ENCODE data around the gene UROC1.

UROC1 gene

GRCh38 chr3:126460381-126460780 lies 57.2 kb downstream of the UROC1 start:
- DNase-seq (ENCODE audit: low spot score): no peak

GRCh38 chr3:126459763-126460127 lies 57.8 kb downstream of the UROC1 start:
- DNase-seq (ENCODE audit: low spot score): no peak

- no peak for DNase-seq (ENCODE audit: low spot score)
Measured at GRCh38 chr3:126459111-126459762, 58.3 kb downstream of the UROC1 start.

- DNase-seq (ENCODE audit: low spot score): no peak
Measured at GRCh38 chr3:126456766-126457388, 60.7 kb downstream of the UROC1 start.

GRCh38 chr3:126456211-126456610 lies 61.4 kb downstream of the UROC1 start:
- no peak for DNase-seq (ENCODE audit: low spot score)

GRCh38 chr3:126454437-126455198 lies 63.0 kb downstream of the UROC1 start:
- no peak for DNase-seq (ENCODE audit: low spot score)

- DNase-seq (ENCODE audit: low spot score): no peak
Measured at GRCh38 chr3:126454025-126454424, 63.5 kb downstream of the UROC1 start.

GRCh38 chr3:126452213-126452612 lies 65.4 kb downstream of the UROC1 start:
- DNase-seq (ENCODE audit: low spot score): no peak

GRCh38 chr3:126451511-126451910 lies 66.1 kb downstream of the UROC1 start:
- DNase-seq (ENCODE audit: low spot score): no peak

GRCh38 chr3:126450744-126451143 lies 66.8 kb downstream of the UROC1 start:
- no peak for DNase-seq (ENCODE audit: low spot score)

GRCh38 chr3:126450219-126450618 lies 67.4 kb downstream of the UROC1 start:
- no peak for DNase-seq (ENCODE audit: low spot score)

GRCh38 chr3:126449621-126450051 lies 67.9 kb downstream of the UROC1 start:
- no peak for DNase-seq (ENCODE audit: low spot score)

GRCh38 chr3:126448893-126449180 lies 68.7 kb downstream of the UROC1 start:
- DNase-seq (ENCODE audit: low spot score): no peak

GRCh38 chr3:126448136-126448892 lies 69.3 kb downstream of the UROC1 start:
- no peak for DNase-seq (ENCODE audit: low spot score)

- no peak for DNase-seq (ENCODE audit: low spot score)
Measured at GRCh38 chr3:126447456-126448106, 70.0 kb downstream of the UROC1 start.

GRCh38 chr3:126446791-126447190 lies 70.8 kb downstream of the UROC1 start:
- DNase-seq (ENCODE audit: low spot score): no peak

- no peak for DNase-seq (ENCODE audit: low spot score)
Measured at GRCh38 chr3:126446301-126446700, 71.3 kb downstream of the UROC1 start.

- no peak for DNase-seq (ENCODE audit: low spot score)
Measured at GRCh38 chr3:126445506-126445905, 72.1 kb downstream of the UROC1 start.

GRCh38 chr3:126442856-126443242 lies 74.7 kb downstream of the UROC1 start:
- no peak for DNase-seq (ENCODE audit: low spot score)

- no peak for DNase-seq (ENCODE audit: low spot score)
Measured at GRCh38 chr3:126442094-126442855, 75.3 kb downstream of the UROC1 start.

- DNase-seq (ENCODE audit: low spot score): no peak
Measured at GRCh38 chr3:126441256-126441880, 76.2 kb downstream of the UROC1 start.

All from SK-N-DZ (cell line).